ENCODE data around the gene F11. TPM values are rescaled to one million over a fixed set of nuclear protein-coding genes. Genes with fewer than 3 reads are reported as not detected.

Gene F11
- total and polyA plus RNA-seq, 2 of the 13 experiments (the other 11 are each of a cell fraction or from before 2014, with no cell fraction given), result 35.1 to 58.0 TPM

GRCh38 chr4:186227221-186227620 is 38.8 kb upstream of the F11 start, which contains the start of gene KLKB1 (continued):
- TF ChIP-seq ZKSCAN1 (IDR thresholded peaks at IDR 0.05; ENCODE audit: low read length) (no peak), MAFF (IDR thresholded peaks at IDR 0.05; ENCODE audit: low read depth, low read length) (peak; percentile 91), RNF219 (CRISPR knock-in tag; IDR thresholded peaks at IDR 0.05) (no peak), KLF9 (CRISPR knock-in tag; IDR thresholded peaks at IDR 0.05; ENCODE audit: low read depth) (no peak), ZNF280D (CRISPR knock-in tag; IDR thresholded peaks at IDR 0.05) (no peak), ZNF280B (CRISPR knock-in tag; IDR thresholded peaks at IDR 0.05; ENCODE audit: borderline replicate concordance) (no peak), SNAPC5 (CRISPR knock-in tag; IDR thresholded peaks at IDR 0.05; ENCODE audit: borderline replicate concordance) (no peak), ZNF512B (CRISPR knock-in tag; IDR thresholded peaks at IDR 0.05; ENCODE audit: borderline replicate concordance) (no peak), POLR2A (IDR thresholded peaks at IDR 0.05; ENCODE audit: insufficient read depth in 1 of 2, low read depth in 2 of 2, low read length in 2 of 2) (no peak), FOXP1 (IDR thresholded peaks at IDR 0.05) (no peak), FOXP1 (CRISPR knock-in tag; IDR thresholded peaks at IDR 0.05) (peak; percentile 26; the same call in 1 of the 2 replicates), ATF7 (IDR thresholded peaks at IDR 0.05) (no peak), ATF7 (CRISPR knock-in tag; IDR thresholded peaks at IDR 0.05) (no peak), AHR (CRISPR knock-in tag; IDR thresholded peaks at IDR 0.05) (no peak), SOX5 (CRISPR knock-in tag; IDR thresholded peaks at IDR 0.05; ENCODE audit: borderline replicate concordance) (peak; percentile 31; the same call in 1 of the 2 replicates), NFIC (IDR thresholded peaks at IDR 0.05; ENCODE audit: low read length) (peak; percentile 87), ZNF124 (CRISPR knock-in tag; IDR thresholded peaks at IDR 0.05) (no peak), NR1H2 (CRISPR knock-in tag; IDR thresholded peaks at IDR 0.05; ENCODE audit: borderline replicate concordance, low read depth) (no peak), HMG20A (CRISPR knock-in tag; IDR thresholded peaks at IDR 0.05; ENCODE audit: borderline replicate concordance) (no peak)

Data from HepG2 (cell line).